Dedifferentiated amniotic fluid mesenchymal stem cell (primary cell): ENCODE results near the gene FGF1.

Source experiments
- DNase-seq: peaks from one replicate; pipeline ENCODE4 v3.0.0-alpha.2; 2016; ENCODE audit errors: extremely low spot score

The FGF1 gene

GRCh38 chr5:142685418-142686209 is at the start of gene FGF1:
FGF1 (minus strand) TSS chr5:142686090; CDS start chr5:142614127, 71,963 bp downstream.
- no peak for DNase-seq

DNA sequence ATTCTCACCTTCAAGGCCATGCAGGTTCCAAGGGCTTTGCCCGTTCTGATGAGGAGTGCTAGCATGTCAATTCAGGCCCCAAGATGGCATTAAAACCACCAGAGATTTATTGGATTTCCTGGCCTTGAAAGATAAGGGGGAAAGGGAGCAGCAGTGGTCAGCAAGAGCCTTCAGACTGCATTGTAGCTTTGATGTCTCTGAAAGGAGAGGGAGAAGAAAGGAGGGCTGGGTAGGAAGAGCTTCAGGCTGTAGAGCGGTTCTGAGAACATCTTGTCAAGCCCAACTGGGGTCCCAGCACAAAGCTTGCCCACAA is 41.8 kb upstream of the FGF1 start:
- no peak for DNase-seq

DNA sequence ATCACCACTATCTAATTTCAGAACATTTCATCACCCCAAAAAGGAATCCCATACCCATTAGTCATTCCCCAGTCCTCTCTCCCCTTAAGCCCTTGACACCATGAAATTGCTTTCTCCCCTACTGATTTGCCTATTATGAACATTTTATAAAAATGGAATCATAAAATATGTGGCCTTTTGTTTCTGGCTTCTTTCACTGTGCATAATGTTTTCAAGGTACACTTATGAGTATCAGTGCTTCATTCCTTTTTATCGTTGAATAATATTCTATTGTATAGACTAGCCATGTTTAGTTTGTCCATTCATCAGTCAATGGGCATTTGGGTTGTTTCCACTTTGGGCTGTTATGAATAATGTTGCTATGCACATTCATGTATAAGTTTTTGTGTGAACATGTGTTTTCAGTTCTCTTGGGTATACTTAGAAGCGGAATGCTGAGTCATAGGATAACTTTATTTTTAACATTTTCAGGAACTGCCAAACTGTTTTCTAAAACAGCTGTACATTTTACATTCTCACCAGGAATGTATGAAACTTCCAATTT is 40.4 kb upstream of the FGF1 start:
- peak; percentile 92 for DNase-seq

- no peak for DNase-seq
Observed at GRCh38 chr5:142725231-142726187, 39.6 kb upstream of the FGF1 start.

DNA sequence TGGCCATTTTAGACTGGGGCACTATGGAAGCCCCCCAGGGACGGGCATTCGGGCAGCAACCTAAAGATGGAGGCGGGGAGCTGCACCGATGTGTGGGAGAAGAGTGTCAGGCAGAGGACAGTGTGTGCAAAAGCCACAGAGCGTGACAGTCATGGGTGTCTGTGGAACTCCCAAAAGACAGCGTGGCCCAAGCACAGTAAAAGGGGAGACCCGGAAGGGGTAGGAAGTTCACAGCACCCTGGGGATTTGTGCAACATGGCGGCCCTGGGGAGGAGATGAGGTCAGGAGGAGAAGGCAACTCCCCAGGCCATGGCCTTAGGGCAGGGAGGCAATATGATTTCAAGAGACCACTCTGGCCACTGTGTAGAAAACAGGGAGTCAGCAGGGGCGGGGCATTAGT is 38.9 kb upstream of the FGF1 start:
- DNase-seq, result no peak

DNA sequence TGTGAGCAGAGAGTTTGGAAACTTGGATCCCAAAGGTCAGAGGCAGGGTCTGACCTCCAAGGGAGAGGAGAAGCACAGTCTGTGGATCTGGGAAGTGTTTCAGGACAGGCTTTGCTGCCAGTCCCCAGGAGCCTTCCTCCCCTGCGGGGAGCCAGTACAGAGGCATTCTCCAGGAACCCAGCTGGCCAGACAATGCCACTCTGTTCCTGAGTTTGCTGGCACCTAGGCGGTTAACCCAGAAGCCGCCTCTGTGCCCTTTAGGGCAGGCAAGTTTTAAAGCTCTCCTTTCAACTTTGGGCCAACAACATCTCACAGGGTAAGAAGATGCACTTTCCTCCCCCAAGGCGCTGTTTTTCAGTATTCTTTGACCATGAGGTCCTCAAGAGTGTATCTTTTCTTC is 37.0 kb upstream of the FGF1 start:
- no peak for DNase-seq

- no peak for DNase-seq
Observed at GRCh38 chr5:142722146-142722545, 36.3 kb upstream of the FGF1 start.

DNA sequence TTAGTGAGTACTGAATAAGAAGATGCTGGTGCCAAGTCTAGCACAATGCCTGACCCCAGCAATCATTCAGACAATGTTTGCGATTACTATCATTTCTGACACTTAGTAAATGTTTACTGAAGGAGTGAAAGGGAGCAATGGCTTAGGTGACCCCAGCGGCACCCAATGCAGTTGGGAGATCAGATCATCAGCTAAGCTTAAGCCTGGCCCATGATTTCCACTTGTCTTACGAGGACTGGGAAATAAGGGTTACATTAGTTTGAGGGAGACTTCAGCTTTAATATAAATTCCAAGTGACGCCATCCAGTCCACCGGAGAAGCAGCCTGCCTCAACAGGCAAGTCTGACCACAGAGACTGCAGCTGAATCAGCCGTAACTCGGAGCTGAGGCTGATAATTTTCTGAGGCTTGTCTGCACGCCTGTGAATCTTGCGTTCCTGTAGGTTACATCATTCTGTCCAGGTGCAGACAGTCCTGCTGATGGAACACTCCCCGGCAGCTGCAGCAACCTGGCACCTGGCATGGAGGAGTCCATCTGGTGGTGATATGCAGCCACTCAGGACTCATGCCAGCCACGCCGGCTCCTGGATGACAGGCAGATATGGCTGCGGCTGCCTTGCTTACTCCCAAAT is 34.9 kb upstream of the FGF1 start:
- DNase-seq, result no peak

DNA sequence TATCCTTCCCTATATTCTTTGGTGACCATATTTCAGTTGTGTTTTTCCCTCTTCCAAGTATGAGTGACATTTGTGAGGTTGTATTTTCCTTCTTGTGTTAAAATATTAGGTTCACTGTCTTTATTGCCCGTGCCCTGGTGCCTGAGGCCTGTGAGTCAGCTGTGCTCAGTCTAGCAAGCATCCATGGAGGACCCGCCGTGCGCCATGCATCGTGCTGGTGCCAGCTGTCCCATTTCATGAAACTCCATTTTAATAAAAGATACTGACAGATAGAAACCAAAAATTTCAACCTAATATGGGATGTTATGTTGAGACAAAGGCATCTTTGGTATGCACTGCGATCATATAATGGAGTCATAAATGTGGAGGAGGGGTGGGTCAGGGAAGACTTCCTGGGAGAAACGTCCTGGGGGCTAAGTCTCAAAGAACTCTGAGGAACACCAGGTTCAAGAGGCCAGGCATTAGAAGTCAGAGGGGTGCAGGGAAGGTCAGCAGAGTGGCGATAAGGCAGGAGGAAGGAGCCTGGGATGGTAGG is 34.0 kb upstream of the FGF1 start:
- no peak for DNase-seq

GRCh38 chr5:142717582-142718215 is 31.8 kb upstream of the FGF1 start:
- peak; percentile 64 for DNase-seq

- peak; percentile 56 for DNase-seq
Observed at GRCh38 chr5:142716963-142717362, 31.1 kb upstream of the FGF1 start.

DNA sequence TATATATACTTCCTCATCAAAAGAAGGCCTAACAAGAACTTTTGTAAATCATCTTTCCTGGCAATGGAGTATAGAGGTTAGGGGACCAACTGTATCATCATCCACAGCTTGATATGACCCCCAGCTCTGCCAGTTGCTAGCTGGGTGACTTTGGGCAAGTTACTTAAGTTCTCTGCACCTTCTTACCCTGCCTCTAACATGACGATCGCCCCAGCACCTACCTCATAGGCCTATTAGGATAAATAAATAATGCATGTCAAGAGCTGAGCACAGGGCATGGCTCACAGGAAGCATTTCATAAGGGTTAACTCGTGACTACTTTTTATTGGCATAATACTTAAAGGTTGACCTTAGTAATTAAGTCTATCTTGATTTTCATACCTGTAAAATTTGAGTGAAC is 29.4 kb upstream of the FGF1 start:
- DNase-seq, result no peak

GRCh38 chr5:142713121-142713706 is 27.3 kb upstream of the FGF1 start:
- peak; percentile 92 for DNase-seq

GRCh38 chr5:142703153-142703552 is 17.3 kb upstream of the FGF1 start:
- DNase-seq, result no peak

DNA sequence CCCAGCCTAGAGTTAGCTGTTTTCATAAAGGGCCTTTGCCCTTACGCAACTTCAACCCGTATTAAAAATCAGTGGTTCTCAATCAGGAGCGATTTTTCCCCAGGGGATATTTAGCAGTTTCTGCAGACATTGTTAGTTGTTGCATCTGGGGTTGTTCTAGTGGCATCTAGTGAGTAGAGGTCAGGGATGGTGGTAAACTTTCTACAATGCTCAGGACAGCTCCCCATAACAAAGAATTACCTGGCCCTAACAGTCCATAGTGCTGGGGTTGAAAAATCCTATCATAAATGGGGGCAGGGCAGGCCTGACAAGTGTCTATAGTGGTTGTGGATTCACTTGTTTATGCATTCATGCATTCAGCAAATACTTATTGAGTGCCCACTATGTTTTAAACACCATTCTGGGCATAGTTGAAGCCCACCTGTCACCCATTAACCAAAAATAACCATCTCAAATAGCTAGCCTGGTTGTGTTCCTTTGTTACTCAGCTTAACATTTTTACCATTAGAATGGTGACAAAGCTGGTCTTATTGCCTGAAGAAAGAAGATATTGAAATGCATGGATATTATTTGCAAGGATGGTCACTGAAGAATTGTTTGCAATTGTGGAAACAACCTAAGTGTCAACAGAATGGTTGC is 15.9 kb upstream of the FGF1 start:
- no peak for DNase-seq

GRCh38 chr5:142700566-142700965 is 14.7 kb upstream of the FGF1 start:
- no peak for DNase-seq

- DNase-seq, result peak; percentile 81
Observed at GRCh38 chr5:142699184-142699720, 13.4 kb upstream of the FGF1 start.

GRCh38 chr5:142698447-142699183 is 12.7 kb upstream of the FGF1 start:
- DNase-seq, result no peak
